Endometrium (tissue), 2 donors: Measurements from ENCODE around the gene CFAP97D1.
"Not testable (repeated sequence)": the region's sequence is repeated elsewhere in the genome, so short reads cannot be mapped to it uniquely, and the experiment has no call there.

ENCODE experiments used
- FAIRE-seq: peaks from 2 replicates; lab custom pipeline; 2012; peaks lifted over from hg19 to GRCh38; lab: Jason Lieb, UNC
- donor health status: control.
- donor health status: control.

Gene CFAP97D1

GRCh38 chr17:43798024-43798423, 17.8 kb downstream of the CFAP97D1 start:
- FAIRE-seq: not testable (repeated sequence)

- FAIRE-seq: no peak
These were observed 18.8 kb downstream of the CFAP97D1 start for GRCh38 chr17:43799047-43799446.

GRCh38 chr17:43800736-43801135, 20.5 kb downstream of the CFAP97D1 start:
- no peak for FAIRE-seq

- FAIRE-seq: no peak
These were observed 21.6 kb downstream of the CFAP97D1 start for GRCh38 chr17:43801844-43802243.

- no peak for FAIRE-seq
These were observed 23.5 kb downstream of the CFAP97D1 start for GRCh38 chr17:43803758-43804157.

GRCh38 chr17:43805117-43805516, 24.9 kb downstream of the CFAP97D1 start:
- FAIRE-seq: no peak

GRCh38 chr17:43808076-43808475, 27.8 kb downstream of the CFAP97D1 start:
- FAIRE-seq: no peak

GRCh38 chr17:43809121-43809520, 28.9 kb downstream of the CFAP97D1 start:
- no peak for FAIRE-seq

- FAIRE-seq: no peak
These were observed 30.0 kb downstream of the CFAP97D1 start for GRCh38 chr17:43810226-43810715.

- FAIRE-seq: no peak
These were observed 30.6 kb downstream of the CFAP97D1 start for GRCh38 chr17:43810823-43811222.

- no peak for FAIRE-seq
These were observed 32.4 kb downstream of the CFAP97D1 start for GRCh38 chr17:43812396-43813265.

GRCh38 chr17:43813386-43813785, 33.2 kb downstream of the CFAP97D1 start:
- no peak for FAIRE-seq

- FAIRE-seq: no peak
These were observed 33.8 kb downstream of the CFAP97D1 start for GRCh38 chr17:43814026-43814425.

- no peak for FAIRE-seq
These were observed 34.5 kb downstream of the CFAP97D1 start for GRCh38 chr17:43814714-43815113.

- no peak for FAIRE-seq
These were observed 36.4 kb downstream of the CFAP97D1 start for GRCh38 chr17:43816336-43817320.

GRCh38 chr17:43817826-43818225, 37.6 kb downstream of the CFAP97D1 start:
- no peak for FAIRE-seq

- FAIRE-seq: no peak
These were observed 38.7 kb downstream of the CFAP97D1 start for GRCh38 chr17:43818966-43819365.

GRCh38 chr17:43820759-43821158, 40.5 kb downstream of the CFAP97D1 start:
- FAIRE-seq: no peak

GRCh38 chr17:43822570-43823190, 42.4 kb downstream of the CFAP97D1 start:
- FAIRE-seq: no peak

GRCh38 chr17:43823350-43824084, 43.3 kb downstream of the CFAP97D1 start:
- FAIRE-seq: no peak

- FAIRE-seq: no peak
These were observed 45.3 kb downstream of the CFAP97D1 start for GRCh38 chr17:43825567-43825966.
